ENCODE results near the gene POU6F2. TPM values are rescaled to one million over a fixed set of nuclear protein-coding genes. Genes with fewer than 3 reads are reported as not detected.

POU6F2 gene
- total and polyA plus RNA-seq, 9 of the 15 experiments (the other 6 are each of a cell fraction or from before 2014, with no cell fraction given), result 0.29 to 1.5 (median 0.96) TPM

DNA sequence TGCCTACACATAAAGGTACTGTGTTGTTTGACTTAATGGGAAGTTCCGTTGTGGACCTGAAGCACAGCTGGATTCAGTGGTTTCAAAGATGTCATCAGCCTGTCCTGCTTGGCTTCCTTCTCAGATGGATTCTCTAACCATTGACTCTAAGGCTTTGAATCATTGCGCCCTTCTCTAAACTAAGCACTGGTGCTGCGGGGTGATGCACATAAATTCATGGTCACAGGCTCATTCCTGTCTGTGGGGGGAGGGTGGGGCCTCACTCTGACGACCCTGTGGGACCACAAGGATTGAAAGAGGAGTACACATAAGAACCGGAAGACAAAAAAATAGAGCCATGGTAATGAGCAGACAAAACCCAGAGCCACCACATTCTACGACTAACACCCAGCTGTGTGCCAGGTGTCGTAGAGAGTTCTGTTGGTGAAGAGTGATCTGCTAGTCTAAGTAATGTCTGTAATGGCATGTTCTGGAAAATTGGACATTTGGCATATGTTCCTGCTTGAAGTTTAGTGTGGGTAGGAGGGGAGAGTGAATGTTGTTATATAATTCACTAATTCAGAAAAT, 491.2 kb downstream of the POU6F2 start:
- peaks cover 3 to 5% of the 10 kb centered on the region in 2 experiments; a peak in 3 of 5 replicates for H3K27me3 ChIP-seq (ENCODE audit: control insufficient read depth in 2 of 2, insufficient read depth in 2 of 2, low read length in 2 of 2)
- H3K9me1 ChIP-seq (ENCODE audit: control insufficient read depth, insufficient read depth, low read length), result no peaks in the 10 kb centered on the region
- ChIA-PET POLR2A (no interaction called here), CTCF (ENCODE audit: low intra/inter-chr PET ratio) (interaction anchor here (0.6 kb wide), 1 partner anchor 1152 kb away, joined by 3 read pairs; no protein-coding TSS in a partner anchor)
- ATAC-seq (no peak), DNase-seq (ENCODE audit: extremely low read depth in 1 of 4, low spot score in 3 of 4) (no peak), FAIRE-seq (no peak)
- H3K4me2 ChIP-seq (ENCODE audit: insufficient read depth, low read length), result no peak overlapping the region
- in situ Hi-C loops (cut with MboI) (loop anchor here (5.0 to 10.0 kb wide), 2 partner anchors 537 to 664 kb away; no protein-coding TSS in a partner anchor), intact Hi-C loops (cut with micrococcal nuclease) (loop anchor here (5.0 kb wide), 2 partner anchors 48 to 77 kb away; no protein-coding TSS in a partner anchor)
- no peaks in the 10 kb centered on the region for H3K9me3 ChIP-seq (replicated peaks; ENCODE audit: control insufficient read depth, insufficient read depth, low read depth, low read length)
- no peaks in the 10 kb centered on the region for H3K4me1 ChIP-seq (replicated peaks in 1 of 2; ENCODE audit: control insufficient read depth in 2 of 2, insufficient read depth in 2 of 2, low read length in 2 of 2)
- no peaks in the 10 kb centered on the region for H4K20me1 ChIP-seq (replicated peaks; ENCODE audit: control insufficient read depth, insufficient read depth, low read length)
- H3K36me3 ChIP-seq (ENCODE audit: control insufficient read depth, insufficient read depth, low read length), result no peaks in the 10 kb centered on the region
- no peak for TF ChIP-seq ZNF436 (CRISPR knock-in tag; IDR thresholded peaks at IDR 0.05)
- no peak for TF ChIP-seq ZNF707 (CRISPR knock-in tag; conservative IDR thresholded peaks at IDR 0.05)
- no peak for TF ChIP-seq EP300 (IDR thresholded peaks at IDR 0.05; ENCODE audit: low read length)
- no peak overlapping the region for H3K9ac ChIP-seq (ENCODE audit: insufficient read depth in 1 of 2, low read depth in 2 of 2, low read length in 2 of 2)
- no peak overlapping the region for H3K27ac ChIP-seq (ENCODE audit: extremely low read depth, low read depth, low read length)
- BruUV-seq (replicated peaks), result no TSS peak
- H3K79me2 ChIP-seq (ENCODE audit: control insufficient read depth, insufficient read depth, low read length), result no peaks in the 10 kb centered on the region
- no peak overlapping the region for H2AFZ ChIP-seq (ENCODE audit: low read depth, low read length)
- no peak overlapping the region for H3K4me3 ChIP-seq
- 2% methylated on average over 7 of the region's 7 CpGs for WGBS (ENCODE audit: insufficient coverage, low coverage, missing lambda C conversion rate)

DNA sequence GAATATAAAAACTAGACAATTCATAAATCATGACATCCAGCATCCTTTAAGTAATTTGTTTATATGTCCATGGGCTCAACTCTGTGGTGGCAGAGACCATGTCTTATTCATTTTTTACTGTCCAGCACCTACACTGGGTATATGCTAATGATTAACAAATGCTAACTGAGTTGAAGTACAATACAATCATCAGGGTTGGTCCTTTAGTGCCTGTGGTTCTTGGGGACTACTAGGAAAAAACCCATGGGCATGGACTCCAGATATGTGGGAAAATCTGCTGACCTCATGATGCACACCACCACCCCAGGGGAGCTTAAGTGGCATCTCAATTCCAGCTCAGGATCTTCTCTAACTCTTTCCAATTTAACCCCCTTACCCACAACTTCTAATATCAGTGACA, 503.2 kb downstream of the POU6F2 start:
- H3K27me3 ChIP-seq (ENCODE audit: control insufficient read depth in 2 of 2, insufficient read depth in 2 of 2, low read length in 2 of 2), result no peaks in the 10 kb centered on the region; a peak in 4 of 5 replicates
- in situ Hi-C loops (cut with MboI), result no loop called here
- no TSS peak for BruUV-seq (replicated peaks)
- H3K9ac ChIP-seq (ENCODE audit: insufficient read depth in 1 of 2, low read depth in 2 of 2, low read length in 2 of 2), result no peak overlapping the region
- no peak for FAIRE-seq
- no peak overlapping the region for H3K4me3 ChIP-seq
- H3K27ac ChIP-seq (ENCODE audit: extremely low read depth, low read depth, low read length), result no peak overlapping the region
- H3K79me2 ChIP-seq (ENCODE audit: control insufficient read depth, insufficient read depth, low read length), result no peaks in the 10 kb centered on the region
- intact Hi-C loops (cut with micrococcal nuclease), result no loop called here
- no peaks in the 10 kb centered on the region for H4K20me1 ChIP-seq (replicated peaks; ENCODE audit: control insufficient read depth, insufficient read depth, low read length)
- DNase-seq (ENCODE audit: extremely low read depth in 1 of 4, low spot score in 3 of 4), result no peak
- H3K9me1 ChIP-seq (ENCODE audit: control insufficient read depth, insufficient read depth, low read length), result no peaks in the 10 kb centered on the region
- no peak overlapping the region for H3K4me2 ChIP-seq (ENCODE audit: insufficient read depth, low read length)
- no peaks in the 10 kb centered on the region for H3K4me1 ChIP-seq (replicated peaks in 1 of 2; ENCODE audit: control insufficient read depth in 2 of 2, insufficient read depth in 2 of 2, low read length in 2 of 2)
- no peak for ATAC-seq
- H3K9me3 ChIP-seq (replicated peaks; ENCODE audit: control insufficient read depth, insufficient read depth, low read depth, low read length), result no peaks in the 10 kb centered on the region
- no peaks in the 10 kb centered on the region for H3K36me3 ChIP-seq (ENCODE audit: control insufficient read depth, insufficient read depth, low read length)
- no peak overlapping the region for H2AFZ ChIP-seq (ENCODE audit: low read depth, low read length)
- POLR2A ChIA-PET, result no interaction called here
- CTCF ChIA-PET (ENCODE audit: low intra/inter-chr PET ratio), result no interaction called here
- TF ChIP-seq BCOR (IDR thresholded peaks at IDR 0.05) (no peak), MAFG (tag; conservative IDR thresholded peaks at IDR 0.05) (no peak), ZNF668 (CRISPR knock-in tag; IDR thresholded peaks at IDR 0.05) (no peak), ELF4 (CRISPR knock-in tag; IDR thresholded peaks at IDR 0.05) (no peak), ZFPM2 (CRISPR knock-in tag; IDR thresholded peaks at IDR 0.05) (no peak), TCF7 (IDR thresholded peaks at IDR 0.05; ENCODE audit: borderline replicate concordance) (no peak), SMARCA4 (IDR thresholded peaks at IDR 0.05) (no peak), ZNF184 (CRISPR knock-in tag; IDR thresholded peaks at IDR 0.05) (no peak), ZNF561 (CRISPR knock-in tag; conservative IDR thresholded peaks at IDR 0.05) (no peak), RFX5 (IDR thresholded peaks at IDR 0.05; ENCODE audit: low read depth, low read length) (no peak), ETS2 (tag; IDR thresholded peaks at IDR 0.05; ENCODE audit: borderline replicate concordance, poor library complexity, severe bottlenecking) (no peak), ZNF239 (CRISPR knock-in tag; IDR thresholded peaks at IDR 0.05) (no peak), HOXB6 (CRISPR knock-in tag; IDR thresholded peaks at IDR 0.05; ENCODE audit: borderline replicate concordance) (no peak)
- TF ChIP-seq, protein P1, sequence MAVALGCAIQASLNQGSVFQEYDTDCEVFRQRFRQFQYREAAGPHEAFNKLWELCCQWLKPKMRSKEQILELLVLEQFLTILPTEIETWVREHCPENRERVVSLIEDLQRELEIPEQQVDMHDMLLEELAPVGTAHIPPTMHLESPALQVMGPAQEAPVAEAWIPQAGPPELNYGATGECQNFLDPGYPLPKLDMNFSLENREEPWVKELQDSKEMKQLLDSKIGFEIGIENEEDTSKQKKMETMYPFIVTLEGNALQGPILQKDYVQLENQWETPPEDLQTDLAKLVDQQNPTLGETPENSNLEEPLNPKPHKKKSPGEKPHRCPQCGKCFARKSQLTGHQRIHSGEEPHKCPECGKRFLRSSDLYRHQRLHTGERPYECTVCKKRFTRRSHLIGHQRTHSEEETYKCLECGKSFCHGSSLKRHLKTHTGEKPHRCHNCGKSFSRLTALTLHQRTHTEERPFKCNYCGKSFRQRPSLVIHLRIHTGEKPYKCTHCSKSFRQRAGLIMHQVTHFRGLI (CRISPR knock-in tag; IDR thresholded peaks at IDR 0.05), result no peak
